Measurements from ENCODE around the gene CASP1. TPM values are rescaled to one million over a fixed set of nuclear protein-coding genes. Genes with fewer than 3 reads are reported as not detected.

The CASP1 gene
- total and polyA plus RNA-seq, 10 of the 15 experiments (the other 5 are each of a cell fraction or from before 2014, with no cell fraction given), result 9.0 to 39.7 (median 17.6) TPM

GRCh38 chr11:105033343-105033742 is 1.6 kb downstream of the CASP1 start:
- ChIA-PET SMC1A (ENCODE audit: uncharacterized antibody, unreplicated experiment) (interaction anchor here (5.4 kb wide), 1 partner anchor 10 kb away, joined by 21 read pairs; no protein-coding TSS in a partner anchor), RAD21 (ENCODE audit: unreplicated experiment) (interaction anchor here (2.1 kb wide), 1 partner anchor 10 kb away, joined by 9 read pairs; no protein-coding TSS in a partner anchor), POLR2A (interaction anchor here (1.5 kb wide), 1 partner anchor 10 kb away, joined by 6 read pairs; no protein-coding TSS in a partner anchor), CTCF (interaction anchor here (2.1 kb wide), 1 partner anchor 10 kb away, joined by 6 read pairs; no protein-coding TSS in a partner anchor)
- intact Hi-C loops (cut with micrococcal nuclease; ENCODE audit: unreplicated experiment), result no loop called here
- Histone ChIP-seq H3K27ac (ENCODE audit: control insufficient read depth, insufficient read depth) (peak overlapping the region; percentile 10; the same call in 1 of the 2 replicates), H3K27me3 (replicated peaks in 1 of 2; ENCODE audit: control insufficient read depth in 2 of 2, insufficient read depth in 2 of 2, low read length in 1 of 2) (no peaks in the 10 kb centered on the region), H2AFZ (ENCODE audit: control insufficient read depth, low read depth, low read length) (peak overlapping the region; percentile 30), H3K4me3 (peak overlapping the region; percentile 58; the same call in 1 of the 2 replicates), H3K79me2 (ENCODE audit: control insufficient read depth, insufficient read depth, low read length) (no peaks in the 10 kb centered on the region; the same call in 1 of the 2 replicates), H4K20me1 (ENCODE audit: control insufficient read depth, insufficient read depth) (no peaks in the 10 kb centered on the region), H3K9ac (ENCODE audit: control insufficient read depth, insufficient read depth, low read length) (peak overlapping the region; percentile 41; the same call in 1 of the 2 replicates), H3K9me3 (replicated peaks; ENCODE audit: control insufficient read depth, insufficient read depth, low read length) (no peaks in the 10 kb centered on the region; the same call in 2 of the 3 replicates), H3K4me1 (ENCODE audit: control insufficient read depth, insufficient read depth, low read length) (0 out of 2 replicates have a peak, but pooled peaks cover 3% of the 10 kb centered on the region), H3K36me3 (ENCODE audit: control insufficient read depth in 2 of 2, insufficient read depth in 2 of 2, low read length in 1 of 2) (no peaks in the 10 kb centered on the region), H3K4me2 (ENCODE audit: control insufficient read depth, insufficient read depth) (peak overlapping the region; percentile 80)
- in situ Hi-C loops (cut with MboI), result no loop called here
- BruUV-seq (replicated peaks), result no TSS peak
- peak; percentile 58 for ATAC-seq
- DNase-seq (ENCODE audit: low read depth, low spot score), result no peak
- 65% methylated on average over 3 of the region's 3 CpGs for WGBS (ENCODE audit: insufficient coverage, insufficient replicate concordance, low lambda C conversion rate, missing lambda C conversion rate)
- FAIRE-seq, result no peak
- TF ChIP-seq, protein P1, sequence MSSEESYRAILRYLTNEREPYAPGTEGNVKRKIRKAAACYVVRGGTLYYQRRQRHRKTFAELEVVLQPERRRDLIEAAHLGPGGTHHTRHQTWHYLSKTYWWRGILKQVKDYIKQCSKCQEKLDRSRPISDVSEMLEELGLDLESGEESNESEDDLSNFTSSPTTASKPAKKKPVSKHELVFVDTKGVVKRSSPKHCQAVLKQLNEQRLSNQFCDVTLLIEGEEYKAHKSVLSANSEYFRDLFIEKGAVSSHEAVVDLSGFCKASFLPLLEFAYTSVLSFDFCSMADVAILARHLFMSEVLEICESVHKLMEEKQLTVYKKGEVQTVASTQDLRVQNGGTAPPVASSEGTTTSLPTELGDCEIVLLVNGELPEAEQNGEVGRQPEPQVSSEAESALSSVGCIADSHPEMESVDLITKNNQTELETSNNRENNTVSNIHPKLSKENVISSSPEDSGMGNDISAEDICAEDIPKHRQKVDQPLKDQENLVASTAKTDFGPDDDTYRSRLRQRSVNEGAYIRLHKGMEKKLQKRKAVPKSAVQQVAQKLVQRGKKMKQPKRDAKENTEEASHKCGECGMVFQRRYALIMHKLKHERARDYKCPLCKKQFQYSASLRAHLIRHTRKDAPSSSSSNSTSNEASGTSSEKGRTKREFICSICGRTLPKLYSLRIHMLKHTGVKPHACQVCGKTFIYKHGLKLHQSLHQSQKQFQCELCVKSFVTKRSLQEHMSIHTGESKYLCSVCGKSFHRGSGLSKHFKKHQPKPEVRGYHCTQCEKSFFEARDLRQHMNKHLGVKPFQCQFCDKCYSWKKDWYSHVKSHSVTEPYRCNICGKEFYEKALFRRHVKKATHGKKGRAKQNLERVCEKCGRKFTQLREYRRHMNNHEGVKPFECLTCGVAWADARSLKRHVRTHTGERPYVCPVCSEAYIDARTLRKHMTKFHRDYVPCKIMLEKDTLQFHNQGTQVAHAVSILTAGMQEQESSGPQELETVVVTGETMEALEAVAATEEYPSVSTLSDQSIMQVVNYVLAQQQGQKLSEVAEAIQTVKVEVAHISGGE (CRISPR knock-in tag; IDR thresholded peaks at IDR 0.05), result no peak
- no peak for TF ChIP-seq PML (IDR thresholded peaks at IDR 0.05; ENCODE audit: low read length)
- TF ChIP-seq SMAD5 (IDR thresholded peaks at IDR 0.05; ENCODE audit: low read depth), result no peak
- no peak for TF ChIP-seq ESRRA (IDR thresholded peaks at IDR 0.05; ENCODE audit: low read length)
- no peak for TF ChIP-seq CHD1 (IDR thresholded peaks at IDR 0.05; ENCODE audit: low read depth, low read length)
- TF ChIP-seq BRCA1 (IDR thresholded peaks at IDR 0.05; ENCODE audit: low read depth, low read length), result no peak
- TF ChIP-seq MXI1 (IDR thresholded peaks at IDR 0.05; ENCODE audit: low read depth, low read length), result no peak
- no peak for TF ChIP-seq JUNB (IDR thresholded peaks at IDR 0.05)
- no peak for TF ChIP-seq FOXM1 (IDR thresholded peaks at IDR 0.05; ENCODE audit: low read depth, low read length)
- no peak for TF ChIP-seq YY1 (IDR thresholded peaks at IDR 0.05; ENCODE audit: low read depth, low read length)
- no peak for TF ChIP-seq TCF7 (IDR thresholded peaks at IDR 0.05; ENCODE audit: borderline replicate concordance)
- no peak for TF ChIP-seq PBX3 (IDR thresholded peaks at IDR 0.05; ENCODE audit: insufficient replicate concordance, low read depth, low read length)
- TF ChIP-seq RAD21 (IDR thresholded peaks at IDR 0.05; ENCODE audit: insufficient read depth, low read depth, low read length), result no peak
- TF ChIP-seq NFXL1 (IDR thresholded peaks at IDR 0.05; ENCODE audit: borderline replicate concordance), result no peak
- TF ChIP-seq, protein P2, sequence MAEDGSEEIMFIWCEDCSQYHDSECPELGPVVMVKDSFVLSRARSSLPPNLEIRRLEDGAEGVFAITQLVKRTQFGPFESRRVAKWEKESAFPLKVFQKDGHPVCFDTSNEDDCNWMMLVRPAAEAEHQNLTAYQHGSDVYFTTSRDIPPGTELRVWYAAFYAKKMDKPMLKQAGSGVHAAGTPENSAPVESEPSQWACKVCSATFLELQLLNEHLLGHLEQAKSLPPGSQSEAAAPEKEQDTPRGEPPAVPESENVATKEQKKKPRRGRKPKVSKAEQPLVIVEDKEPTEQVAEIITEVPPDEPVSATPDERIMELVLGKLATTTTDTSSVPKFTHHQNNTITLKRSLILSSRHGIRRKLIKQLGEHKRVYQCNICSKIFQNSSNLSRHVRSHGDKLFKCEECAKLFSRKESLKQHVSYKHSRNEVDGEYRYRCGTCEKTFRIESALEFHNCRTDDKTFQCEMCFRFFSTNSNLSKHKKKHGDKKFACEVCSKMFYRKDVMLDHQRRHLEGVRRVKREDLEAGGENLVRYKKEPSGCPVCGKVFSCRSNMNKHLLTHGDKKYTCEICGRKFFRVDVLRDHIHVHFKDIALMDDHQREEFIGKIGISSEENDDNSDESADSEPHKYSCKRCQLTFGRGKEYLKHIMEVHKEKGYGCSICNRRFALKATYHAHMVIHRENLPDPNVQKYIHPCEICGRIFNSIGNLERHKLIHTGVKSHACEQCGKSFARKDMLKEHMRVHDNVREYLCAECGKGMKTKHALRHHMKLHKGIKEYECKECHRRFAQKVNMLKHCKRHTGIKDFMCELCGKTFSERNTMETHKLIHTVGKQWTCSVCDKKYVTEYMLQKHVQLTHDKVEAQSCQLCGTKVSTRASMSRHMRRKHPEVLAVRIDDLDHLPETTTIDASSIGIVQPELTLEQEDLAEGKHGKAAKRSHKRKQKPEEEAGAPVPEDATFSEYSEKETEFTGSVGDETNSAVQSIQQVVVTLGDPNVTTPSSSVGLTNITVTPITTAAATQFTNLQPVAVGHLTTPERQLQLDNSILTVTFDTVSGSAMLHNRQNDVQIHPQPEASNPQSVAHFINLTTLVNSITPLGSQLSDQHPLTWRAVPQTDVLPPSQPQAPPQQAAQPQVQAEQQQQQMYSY (CRISPR knock-in tag; IDR thresholded peaks at IDR 0.05), result no peak
- TF ChIP-seq PKNOX1 (IDR thresholded peaks at IDR 0.05), result no peak
